K562 (cell line): Measurements from ENCODE around the gene ACBD6.

Experiments
- CHD2 ChIP-seq: IDR thresholded peaks from 2 replicates; pipeline ENCODE4 v1.6.1; 2011; ENCODE audit warnings: low read depth, low read length
- CTCF ChIP-seq, 3 experiments: IDR thresholded peaks in 2 of 3; conservative IDR thresholded peaks in 1 of 3; 2 replicates each; pipeline ENCODE4 v1.5.1; 2011 to 2012; ENCODE audit warnings: low read length in 3 of 3, mild to moderate bottlenecking in 3 of 3, control low read depth in 2 of 3, improper control_type of control experiment in 1 of 3, inconsistent platforms in 1 of 3, low read depth in 1 of 3, mixed read lengths in 1 of 3, moderate library complexity in 1 of 3; ENCODE audit not compliant: insufficient read depth in 2 of 3
- FOXM1 ChIP-seq, 2 experiments: fragments of 450-650 bp in 1 of 2; sonication (generic) in 1 of 2; formaldehyde crosslinking in 1 of 2; IDR thresholded peaks; 2 replicates each; pipeline versions ENCODE4 v1.6.1 to v1.9.0; 2017 to 2022; ENCODE audit warnings: low read depth in 2 of 2, mild to moderate bottlenecking in 2 of 2, missing genetic modification reagents in 1 of 2, moderate library complexity in 1 of 2
- KDM2B ChIP-seq: fragments of 250-450 bp; sonication (Bioruptor Pico); IDR thresholded peaks from 2 replicates; pipeline ENCODE4 v1.8.0; 2021; ENCODE audit warnings: mild to moderate bottlenecking, moderate library complexity
- NFYB ChIP-seq: IDR thresholded peaks from 2 replicates; pipeline ENCODE4 v1.6.1; 2011; ENCODE audit warnings: mild to moderate bottlenecking, moderate library complexity; ENCODE audit not compliant: insufficient read length; ENCODE audit errors: extremely low read depth
- RBBP5 ChIP-seq: fragments of 200-600 bp; sonication (generic); IDR thresholded peaks from 2 replicates; pipeline ENCODE4 v1.6.1; 2012; ENCODE audit warnings: borderline replicate concordance, mild to moderate bottlenecking, low read length, control low read depth, inconsistent platforms; ENCODE audit not compliant: insufficient read depth, poor library complexity, severe bottlenecking
- TCF7L2 ChIP-seq: fragments of 150-350 bp; IDR thresholded peaks from 2 replicates; pipeline ENCODE4 v1.6.1; 2016; ENCODE audit warnings: low read depth, mild to moderate bottlenecking, low read length, moderate library complexity
- ZNF12 ChIP-seq: sonication (generic); formaldehyde crosslinking; IDR thresholded peaks from 2 replicates; pipeline ENCODE4 v1.4.0; 2020; ENCODE audit warnings: mild to moderate bottlenecking, missing genetic modification reagents
- ZNF561 ChIP-seq: fragments of 450-650 bp; formaldehyde crosslinking; conservative IDR thresholded peaks from 2 replicates; pipeline ENCODE4 v1.4.0; 2020; ENCODE audit warnings: mild to moderate bottlenecking, moderate library complexity
- ZNF695 ChIP-seq: fragments of 450-650 bp; formaldehyde crosslinking; IDR thresholded peaks from 2 replicates; pipeline ENCODE4 v1.4.0; 2020; ENCODE audit warnings: mild to moderate bottlenecking, moderate library complexity
- TF ChIP-seq, protein P1 (sequence below): sonication (generic); formaldehyde crosslinking; IDR thresholded peaks from 2 replicates; pipeline ENCODE4 v1.8.0; 2022; ENCODE audit warnings: mild to moderate bottlenecking, missing genetic modification reagents
- TF ChIP-seq, protein P2 (sequence below), 3 experiments: fragments of 200-800 bp in 1 of 3; sonication (Bioruptor generic) in 1 of 3; sonication (generic) in 1 of 3; formaldehyde crosslinking in 1 of 3; IDR thresholded peaks; 2 replicates each; pipeline versions ENCODE4 v1.6.1 to v1.8.0; 2016 to 2022; ENCODE audit warnings: mild to moderate bottlenecking in 2 of 3, missing compliant biosample characterization in 2 of 3, missing genetic modification characterization in 2 of 3, missing genetic modification reagents in 1 of 3
- TF ChIP-seq, protein P3 (sequence below): IDR thresholded peaks from 2 replicates; pipeline ENCODE4 v1.6.1; 2011; ENCODE audit not compliant: insufficient read length; ENCODE audit errors: extremely low read depth
- TF ChIP-seq, protein P4 (sequence below): fragments of 200-600 bp; sonication (generic); IDR thresholded peaks from one replicate; pipeline ENCODE4 v1.6.1; 2012; ENCODE audit warnings: mild to moderate bottlenecking, low read depth, low read length, inconsistent platforms

- TF ChIP-seq NFYB: no peak
- TF ChIP-seq CTCF (IDR thresholded peaks at IDR 0.05 in 2 of 3, conservative IDR thresholded peaks at IDR 0.05 in 1 of 3; ENCODE audit: insufficient read depth in 2 of 3, low read depth in 1 of 3, low read length in 3 of 3): no peak
- no peak for TF ChIP-seq FOXM1 (IDR thresholded peaks at IDR 0.05; ENCODE audit: low read depth)
- TF ChIP-seq FOXM1 (CRISPR knock-in tag; IDR thresholded peaks at IDR 0.05; ENCODE audit: low read depth): no peak
- no peak for TF ChIP-seq CHD2
- TF ChIP-seq, protein P1, sequence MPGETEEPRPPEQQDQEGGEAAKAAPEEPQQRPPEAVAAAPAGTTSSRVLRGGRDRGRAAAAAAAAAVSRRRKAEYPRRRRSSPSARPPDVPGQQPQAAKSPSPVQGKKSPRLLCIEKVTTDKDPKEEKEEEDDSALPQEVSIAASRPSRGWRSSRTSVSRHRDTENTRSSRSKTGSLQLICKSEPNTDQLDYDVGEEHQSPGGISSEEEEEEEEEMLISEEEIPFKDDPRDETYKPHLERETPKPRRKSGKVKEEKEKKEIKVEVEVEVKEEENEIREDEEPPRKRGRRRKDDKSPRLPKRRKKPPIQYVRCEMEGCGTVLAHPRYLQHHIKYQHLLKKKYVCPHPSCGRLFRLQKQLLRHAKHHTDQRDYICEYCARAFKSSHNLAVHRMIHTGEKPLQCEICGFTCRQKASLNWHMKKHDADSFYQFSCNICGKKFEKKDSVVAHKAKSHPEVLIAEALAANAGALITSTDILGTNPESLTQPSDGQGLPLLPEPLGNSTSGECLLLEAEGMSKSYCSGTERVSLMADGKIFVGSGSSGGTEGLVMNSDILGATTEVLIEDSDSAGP (CRISPR knock-in tag): no peak
- TF ChIP-seq, protein P2, sequence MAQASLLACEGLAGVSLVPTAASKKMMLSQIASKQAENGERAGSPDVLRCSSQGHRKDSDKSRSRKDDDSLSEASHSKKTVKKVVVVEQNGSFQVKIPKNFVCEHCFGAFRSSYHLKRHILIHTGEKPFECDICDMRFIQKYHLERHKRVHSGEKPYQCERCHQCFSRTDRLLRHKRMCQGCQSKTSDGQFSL (CRISPR knock-in tag; IDR thresholded peaks at IDR 0.05): no peak
- TF ChIP-seq, protein P2 (tag; IDR thresholded peaks at IDR 0.05): no peak
- TF ChIP-seq TCF7L2: no peak
- TF ChIP-seq, protein P3, sequence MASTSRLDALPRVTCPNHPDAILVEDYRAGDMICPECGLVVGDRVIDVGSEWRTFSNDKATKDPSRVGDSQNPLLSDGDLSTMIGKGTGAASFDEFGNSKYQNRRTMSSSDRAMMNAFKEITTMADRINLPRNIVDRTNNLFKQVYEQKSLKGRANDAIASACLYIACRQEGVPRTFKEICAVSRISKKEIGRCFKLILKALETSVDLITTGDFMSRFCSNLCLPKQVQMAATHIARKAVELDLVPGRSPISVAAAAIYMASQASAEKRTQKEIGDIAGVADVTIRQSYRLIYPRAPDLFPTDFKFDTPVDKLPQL: no peak
- TF ChIP-seq ZNF561 (CRISPR knock-in tag): no peak
- no peak for TF ChIP-seq ZNF695 (CRISPR knock-in tag)
- no peak for TF ChIP-seq RBBP5
- TF ChIP-seq, protein P4, sequence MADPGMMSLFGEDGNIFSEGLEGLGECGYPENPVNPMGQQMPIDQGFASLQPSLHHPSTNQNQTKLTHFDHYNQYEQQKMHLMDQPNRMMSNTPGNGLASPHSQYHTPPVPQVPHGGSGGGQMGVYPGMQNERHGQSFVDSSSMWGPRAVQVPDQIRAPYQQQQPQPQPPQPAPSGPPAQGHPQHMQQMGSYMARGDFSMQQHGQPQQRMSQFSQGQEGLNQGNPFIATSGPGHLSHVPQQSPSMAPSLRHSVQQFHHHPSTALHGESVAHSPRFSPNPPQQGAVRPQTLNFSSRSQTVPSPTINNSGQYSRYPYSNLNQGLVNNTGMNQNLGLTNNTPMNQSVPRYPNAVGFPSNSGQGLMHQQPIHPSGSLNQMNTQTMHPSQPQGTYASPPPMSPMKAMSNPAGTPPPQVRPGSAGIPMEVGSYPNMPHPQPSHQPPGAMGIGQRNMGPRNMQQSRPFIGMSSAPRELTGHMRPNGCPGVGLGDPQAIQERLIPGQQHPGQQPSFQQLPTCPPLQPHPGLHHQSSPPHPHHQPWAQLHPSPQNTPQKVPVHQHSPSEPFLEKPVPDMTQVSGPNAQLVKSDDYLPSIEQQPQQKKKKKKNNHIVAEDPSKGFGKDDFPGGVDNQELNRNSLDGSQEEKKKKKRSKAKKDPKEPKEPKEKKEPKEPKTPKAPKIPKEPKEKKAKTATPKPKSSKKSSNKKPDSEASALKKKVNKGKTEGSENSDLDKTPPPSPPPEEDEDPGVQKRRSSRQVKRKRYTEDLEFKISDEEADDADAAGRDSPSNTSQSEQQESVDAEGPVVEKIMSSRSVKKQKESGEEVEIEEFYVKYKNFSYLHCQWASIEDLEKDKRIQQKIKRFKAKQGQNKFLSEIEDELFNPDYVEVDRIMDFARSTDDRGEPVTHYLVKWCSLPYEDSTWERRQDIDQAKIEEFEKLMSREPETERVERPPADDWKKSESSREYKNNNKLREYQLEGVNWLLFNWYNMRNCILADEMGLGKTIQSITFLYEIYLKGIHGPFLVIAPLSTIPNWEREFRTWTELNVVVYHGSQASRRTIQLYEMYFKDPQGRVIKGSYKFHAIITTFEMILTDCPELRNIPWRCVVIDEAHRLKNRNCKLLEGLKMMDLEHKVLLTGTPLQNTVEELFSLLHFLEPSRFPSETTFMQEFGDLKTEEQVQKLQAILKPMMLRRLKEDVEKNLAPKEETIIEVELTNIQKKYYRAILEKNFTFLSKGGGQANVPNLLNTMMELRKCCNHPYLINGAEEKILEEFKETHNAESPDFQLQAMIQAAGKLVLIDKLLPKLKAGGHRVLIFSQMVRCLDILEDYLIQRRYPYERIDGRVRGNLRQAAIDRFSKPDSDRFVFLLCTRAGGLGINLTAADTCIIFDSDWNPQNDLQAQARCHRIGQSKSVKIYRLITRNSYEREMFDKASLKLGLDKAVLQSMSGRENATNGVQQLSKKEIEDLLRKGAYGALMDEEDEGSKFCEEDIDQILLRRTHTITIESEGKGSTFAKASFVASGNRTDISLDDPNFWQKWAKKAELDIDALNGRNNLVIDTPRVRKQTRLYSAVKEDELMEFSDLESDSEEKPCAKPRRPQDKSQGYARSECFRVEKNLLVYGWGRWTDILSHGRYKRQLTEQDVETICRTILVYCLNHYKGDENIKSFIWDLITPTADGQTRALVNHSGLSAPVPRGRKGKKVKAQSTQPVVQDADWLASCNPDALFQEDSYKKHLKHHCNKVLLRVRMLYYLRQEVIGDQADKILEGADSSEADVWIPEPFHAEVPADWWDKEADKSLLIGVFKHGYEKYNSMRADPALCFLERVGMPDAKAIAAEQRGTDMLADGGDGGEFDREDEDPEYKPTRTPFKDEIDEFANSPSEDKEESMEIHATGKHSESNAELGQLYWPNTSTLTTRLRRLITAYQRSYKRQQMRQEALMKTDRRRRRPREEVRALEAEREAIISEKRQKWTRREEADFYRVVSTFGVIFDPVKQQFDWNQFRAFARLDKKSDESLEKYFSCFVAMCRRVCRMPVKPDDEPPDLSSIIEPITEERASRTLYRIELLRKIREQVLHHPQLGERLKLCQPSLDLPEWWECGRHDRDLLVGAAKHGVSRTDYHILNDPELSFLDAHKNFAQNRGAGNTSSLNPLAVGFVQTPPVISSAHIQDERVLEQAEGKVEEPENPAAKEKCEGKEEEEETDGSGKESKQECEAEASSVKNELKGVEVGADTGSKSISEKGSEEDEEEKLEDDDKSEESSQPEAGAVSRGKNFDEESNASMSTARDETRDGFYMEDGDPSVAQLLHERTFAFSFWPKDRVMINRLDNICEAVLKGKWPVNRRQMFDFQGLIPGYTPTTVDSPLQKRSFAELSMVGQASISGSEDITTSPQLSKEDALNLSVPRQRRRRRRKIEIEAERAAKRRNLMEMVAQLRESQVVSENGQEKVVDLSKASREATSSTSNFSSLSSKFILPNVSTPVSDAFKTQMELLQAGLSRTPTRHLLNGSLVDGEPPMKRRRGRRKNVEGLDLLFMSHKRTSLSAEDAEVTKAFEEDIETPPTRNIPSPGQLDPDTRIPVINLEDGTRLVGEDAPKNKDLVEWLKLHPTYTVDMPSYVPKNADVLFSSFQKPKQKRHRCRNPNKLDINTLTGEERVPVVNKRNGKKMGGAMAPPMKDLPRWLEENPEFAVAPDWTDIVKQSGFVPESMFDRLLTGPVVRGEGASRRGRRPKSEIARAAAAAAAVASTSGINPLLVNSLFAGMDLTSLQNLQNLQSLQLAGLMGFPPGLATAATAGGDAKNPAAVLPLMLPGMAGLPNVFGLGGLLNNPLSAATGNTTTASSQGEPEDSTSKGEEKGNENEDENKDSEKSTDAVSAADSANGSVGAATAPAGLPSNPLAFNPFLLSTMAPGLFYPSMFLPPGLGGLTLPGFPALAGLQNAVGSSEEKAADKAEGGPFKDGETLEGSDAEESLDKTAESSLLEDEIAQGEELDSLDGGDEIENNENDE: no peak
- no peak for TF ChIP-seq ZNF12
- TF ChIP-seq KDM2B: no peak
Measured at GRCh38 chr1:180246579-180246978, 255.8 kb downstream of the ACBD6 start.
